ENCODE data around the gene MSL3B.

The MSL3B gene

DNA sequence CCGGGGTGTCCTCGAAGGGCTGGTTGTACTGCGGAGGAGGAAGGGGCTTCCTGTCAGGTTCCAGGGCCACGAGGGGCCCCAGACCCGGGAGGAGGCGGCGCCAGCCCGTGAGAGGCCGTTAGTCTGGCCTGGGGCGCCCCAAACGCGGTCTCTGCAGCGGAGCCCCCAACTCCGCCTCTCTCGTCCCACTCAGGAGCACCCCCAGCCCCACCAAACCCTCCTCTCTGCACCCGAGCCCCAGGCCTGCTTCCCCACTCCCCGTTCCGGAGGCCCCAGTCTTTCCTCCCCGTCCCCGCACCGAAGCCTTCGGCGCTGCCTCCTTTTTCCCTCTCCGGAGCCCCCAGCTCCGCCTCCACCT, 14.3 kb downstream of the MSL3B start:
- Histone ChIP-seq H3K4me2 (ENCODE audit: insufficient read depth, low read length) (peak overlapping the region; percentile 98), H3K9me1 (ENCODE audit: control insufficient read depth, insufficient read depth, low read length) (peaks cover 4% of the 10 kb centered on the region), H3K36me3 (ENCODE audit: control insufficient read depth, insufficient read depth, low read length) (peaks cover 47% of the 10 kb centered on the region), H3K4me3 (peak overlapping the region; percentile 98), H2AFZ (ENCODE audit: low read depth, low read length) (0 out of 2 replicates have a peak overlapping the region, but pooled peaks have one; percentile 74), H3K4me1 (replicated peaks in 1 of 2; ENCODE audit: control insufficient read depth in 2 of 2, insufficient read depth in 2 of 2, low read length in 2 of 2) (peaks cover 14 to 21% of the 10 kb centered on the region in 2 experiments; a peak in 4 of 5 replicates), H3K79me2 (ENCODE audit: control insufficient read depth, insufficient read depth, low read length) (peaks cover 55% of the 10 kb centered on the region), H3K9ac (ENCODE audit: insufficient read depth in 1 of 2, low read depth in 2 of 2, low read length in 2 of 2) (peak overlapping the region; percentile 97 to 98), H3K27ac (ENCODE audit: extremely low read depth, low read depth, low read length) (peak overlapping the region; percentile 96), H3K27me3 (ENCODE audit: control insufficient read depth in 2 of 2, insufficient read depth in 2 of 2, low read length in 2 of 2) (no peaks in the 10 kb centered on the region), H3K9me3 (replicated peaks; ENCODE audit: control insufficient read depth, insufficient read depth, low read depth, low read length) (no peaks in the 10 kb centered on the region), H4K20me1 (replicated peaks; ENCODE audit: control insufficient read depth, insufficient read depth, low read length) (no peaks in the 10 kb centered on the region)
- FAIRE-seq (no peak), ATAC-seq (peak; percentile 7; the same call in 2 of the 3 replicates), DNase-seq (ENCODE audit: extremely low read depth in 1 of 4, low spot score in 3 of 4) (peak in 1 of 4 experiments; percentile 14)
- CTCF ChIA-PET (ENCODE audit: low intra/inter-chr PET ratio), result no interaction called here
- in situ Hi-C loops (cut with MboI), result loop anchor here (25.0 kb wide), 1 partner anchor 683 kb away; no protein-coding TSS in a partner anchor
- WGBS (ENCODE audit: insufficient coverage, low coverage, missing lambda C conversion rate), result 0% methylated on average over 7 of the region's 25 CpGs
- intact Hi-C loops (cut with micrococcal nuclease), result loop anchor here (10.0 kb wide), 1 partner anchor 1261 kb away; no protein-coding TSS in a partner anchor
- TF ChIP-seq SRSF1 (IDR thresholded peaks at IDR 0.05; ENCODE audit: low read depth, low read length), result no peak
- peak; percentile 18 for TF ChIP-seq CCNT2 (IDR thresholded peaks at IDR 0.05; ENCODE audit: borderline replicate concordance, extremely low read depth, insufficient read length, low read depth, low read length)
- POLR2A ChIA-PET, result interaction anchor here (0.9 kb wide), 1 partner anchor 17 kb away, joined by 3 read pairs; no protein-coding TSS in a partner anchor
- no TSS peak for BruUV-seq (replicated peaks)

DNA sequence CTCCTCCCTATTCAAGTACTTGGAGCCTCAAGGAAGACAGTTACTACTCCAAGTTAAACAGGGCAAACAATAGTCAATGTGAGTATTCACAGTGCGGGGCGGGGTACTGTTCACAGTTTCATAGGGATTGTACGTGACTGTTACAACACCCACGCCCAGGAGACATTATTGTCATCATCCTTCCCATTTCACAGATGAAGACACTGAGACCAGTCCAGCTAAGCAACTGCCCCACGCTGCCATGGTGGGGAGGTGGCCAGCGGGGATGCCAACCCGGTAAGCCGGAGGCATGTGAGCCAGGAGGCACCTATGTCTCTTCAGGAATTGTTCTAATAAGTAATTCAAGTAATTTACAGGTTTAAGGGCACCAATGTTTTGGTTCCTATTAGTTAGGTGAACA, 14.8 kb downstream of the MSL3B start:
- in situ Hi-C loops (cut with MboI), result loop anchor here (25.0 kb wide), 1 partner anchor 684 kb away; no protein-coding TSS in a partner anchor
- Histone ChIP-seq H3K4me1 (replicated peaks in 1 of 2; ENCODE audit: control insufficient read depth in 2 of 2, insufficient read depth in 2 of 2, low read length in 2 of 2) (peaks cover 14 to 21% of the 10 kb centered on the region in 2 experiments; a peak in 4 of 5 replicates), H4K20me1 (replicated peaks; ENCODE audit: control insufficient read depth, insufficient read depth, low read length) (no peaks in the 10 kb centered on the region), H3K4me2 (ENCODE audit: insufficient read depth, low read length) (peak overlapping the region; percentile 98), H3K9me3 (replicated peaks; ENCODE audit: control insufficient read depth, insufficient read depth, low read depth, low read length) (no peaks in the 10 kb centered on the region), H2AFZ (ENCODE audit: low read depth, low read length) (no peak overlapping the region), H3K27me3 (ENCODE audit: control insufficient read depth in 2 of 2, insufficient read depth in 2 of 2, low read length in 2 of 2) (no peaks in the 10 kb centered on the region), H3K36me3 (ENCODE audit: control insufficient read depth, insufficient read depth, low read length) (peaks cover 52% of the 10 kb centered on the region), H3K9me1 (ENCODE audit: control insufficient read depth, insufficient read depth, low read length) (peaks cover 4% of the 10 kb centered on the region), H3K27ac (ENCODE audit: extremely low read depth, low read depth, low read length) (peak overlapping the region; percentile 96), H3K4me3 (peak overlapping the region; percentile 98), H3K9ac (ENCODE audit: insufficient read depth in 1 of 2, low read depth in 2 of 2, low read length in 2 of 2) (peak overlapping the region; percentile 97 to 98), H3K79me2 (ENCODE audit: control insufficient read depth, insufficient read depth, low read length) (peaks cover 60% of the 10 kb centered on the region)
- ChIA-PET POLR2A (interaction anchor here (0.9 kb wide), 1 partner anchor 16 kb away, joined by 3 read pairs; no protein-coding TSS in a partner anchor), CTCF (ENCODE audit: low intra/inter-chr PET ratio) (no interaction called here)
- WGBS (ENCODE audit: insufficient coverage, low coverage, missing lambda C conversion rate), result 2% methylated on average over 6 of the region's 8 CpGs
- DNase-seq (ENCODE audit: extremely low read depth in 1 of 4, low spot score in 3 of 4) (no peak), FAIRE-seq (no peak), ATAC-seq (no peak)
- intact Hi-C loops (cut with micrococcal nuclease), result loop anchor here (10.0 kb wide), 1 partner anchor 1261 kb away; no protein-coding TSS in a partner anchor
- BruUV-seq (replicated peaks), result TSS peak; percentile 42
- peak; percentile 47 for TF ChIP-seq EGR1 (conservative IDR thresholded peaks at IDR 0.05)
- TF ChIP-seq RBM25 (IDR thresholded peaks at IDR 0.05; ENCODE audit: low read depth, low read length, severe bottlenecking), result peak; percentile 55
- TF ChIP-seq, protein P1, sequence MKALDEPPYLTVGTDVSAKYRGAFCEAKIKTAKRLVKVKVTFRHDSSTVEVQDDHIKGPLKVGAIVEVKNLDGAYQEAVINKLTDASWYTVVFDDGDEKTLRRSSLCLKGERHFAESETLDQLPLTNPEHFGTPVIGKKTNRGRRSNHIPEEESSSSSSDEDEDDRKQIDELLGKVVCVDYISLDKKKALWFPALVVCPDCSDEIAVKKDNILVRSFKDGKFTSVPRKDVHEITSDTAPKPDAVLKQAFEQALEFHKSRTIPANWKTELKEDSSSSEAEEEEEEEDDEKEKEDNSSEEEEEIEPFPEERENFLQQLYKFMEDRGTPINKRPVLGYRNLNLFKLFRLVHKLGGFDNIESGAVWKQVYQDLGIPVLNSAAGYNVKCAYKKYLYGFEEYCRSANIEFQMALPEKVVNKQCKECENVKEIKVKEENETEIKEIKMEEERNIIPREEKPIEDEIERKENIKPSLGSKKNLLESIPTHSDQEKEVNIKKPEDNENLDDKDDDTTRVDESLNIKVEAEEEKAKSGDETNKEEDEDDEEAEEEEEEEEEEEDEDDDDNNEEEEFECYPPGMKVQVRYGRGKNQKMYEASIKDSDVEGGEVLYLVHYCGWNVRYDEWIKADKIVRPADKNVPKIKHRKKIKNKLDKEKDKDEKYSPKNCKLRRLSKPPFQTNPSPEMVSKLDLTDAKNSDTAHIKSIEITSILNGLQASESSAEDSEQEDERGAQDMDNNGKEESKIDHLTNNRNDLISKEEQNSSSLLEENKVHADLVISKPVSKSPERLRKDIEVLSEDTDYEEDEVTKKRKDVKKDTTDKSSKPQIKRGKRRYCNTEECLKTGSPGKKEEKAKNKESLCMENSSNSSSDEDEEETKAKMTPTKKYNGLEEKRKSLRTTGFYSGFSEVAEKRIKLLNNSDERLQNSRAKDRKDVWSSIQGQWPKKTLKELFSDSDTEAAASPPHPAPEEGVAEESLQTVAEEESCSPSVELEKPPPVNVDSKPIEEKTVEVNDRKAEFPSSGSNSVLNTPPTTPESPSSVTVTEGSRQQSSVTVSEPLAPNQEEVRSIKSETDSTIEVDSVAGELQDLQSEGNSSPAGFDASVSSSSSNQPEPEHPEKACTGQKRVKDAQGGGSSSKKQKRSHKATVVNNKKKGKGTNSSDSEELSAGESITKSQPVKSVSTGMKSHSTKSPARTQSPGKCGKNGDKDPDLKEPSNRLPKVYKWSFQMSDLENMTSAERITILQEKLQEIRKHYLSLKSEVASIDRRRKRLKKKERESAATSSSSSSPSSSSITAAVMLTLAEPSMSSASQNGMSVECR (CRISPR knock-in tag; IDR thresholded peaks at IDR 0.05), result no peak
- TF ChIP-seq YBX1 (IDR thresholded peaks at IDR 0.05), result no peak
- TF ChIP-seq, protein P2, sequence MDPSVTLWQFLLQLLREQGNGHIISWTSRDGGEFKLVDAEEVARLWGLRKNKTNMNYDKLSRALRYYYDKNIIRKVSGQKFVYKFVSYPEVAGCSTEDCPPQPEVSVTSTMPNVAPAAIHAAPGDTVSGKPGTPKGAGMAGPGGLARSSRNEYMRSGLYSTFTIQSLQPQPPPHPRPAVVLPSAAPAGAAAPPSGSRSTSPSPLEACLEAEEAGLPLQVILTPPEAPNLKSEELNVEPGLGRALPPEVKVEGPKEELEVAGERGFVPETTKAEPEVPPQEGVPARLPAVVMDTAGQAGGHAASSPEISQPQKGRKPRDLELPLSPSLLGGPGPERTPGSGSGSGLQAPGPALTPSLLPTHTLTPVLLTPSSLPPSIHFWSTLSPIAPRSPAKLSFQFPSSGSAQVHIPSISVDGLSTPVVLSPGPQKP (CRISPR knock-in tag; IDR thresholded peaks at IDR 0.05), result no peak
- no peak for TF ChIP-seq HNRNPLL (IDR thresholded peaks at IDR 0.05; ENCODE audit: low read depth, low read length, poor library complexity, severe bottlenecking)

Data from K562 (cell line).